CD14-positive monocyte (primary cell): Measurements from ENCODE around the gene FAM53A. TPM values are rescaled to one million over a fixed set of nuclear protein-coding genes. Genes with fewer than 3 reads are reported as not detected.

ENCODE experiments used
- DNase-seq, 3 donors: peaks; one replicate each; pipeline ENCODE4 v3.0.0-alpha.2; 2011 to 2022
- H2AFZ ChIP-seq: 2 replicates; pipeline ENCODE4 v1.6.0; 2012; ENCODE audit warnings: mild to moderate bottlenecking, low read depth, low read length, inconsistent platforms; ENCODE audit not compliant: insufficient read depth, poor library complexity, severe bottlenecking
- H3K27ac ChIP-seq, 2 donors: 1 replicate in 1 of 2; 2 replicates in 1 of 2; pipeline ENCODE4 v1.5.1; 2012 to 2013; ENCODE audit warnings: low read length in 2 of 2, control low read depth in 1 of 2, inconsistent platforms in 1 of 2, low read depth in 1 of 2, mild to moderate bottlenecking in 1 of 2
- H3K27me3 ChIP-seq, 2 donors: one replicate each; pipeline versions ENCODE4 v1.6.0 to v1.6.1; 2011 to 2013; ENCODE audit warnings: low read length in 2 of 2; ENCODE audit not compliant: control insufficient read depth in 2 of 2, insufficient read depth in 2 of 2
- H3K36me3 ChIP-seq, 2 donors: replicated peaks in 1 of 2; 1 replicate in 1 of 2; 2 replicates in 1 of 2; pipeline versions ENCODE4 v1.5.1 to v1.6.1; 2012 to 2013; ENCODE audit warnings: low read length in 2 of 2, control low read depth in 1 of 2, inconsistent platforms in 1 of 2, mild to moderate bottlenecking in 1 of 2; ENCODE audit not compliant: insufficient read depth in 2 of 2, control insufficient read depth in 1 of 2
- H3K4me1 ChIP-seq, 2 donors: 1 replicate in 1 of 2; 2 replicates in 1 of 2; pipeline versions ENCODE4 v1.5.1 to v1.6.1; 2012 to 2013; ENCODE audit warnings: low read length in 2 of 2, control low read depth in 1 of 2, inconsistent platforms in 1 of 2, mild to moderate bottlenecking in 1 of 2, moderate library complexity in 1 of 2; ENCODE audit not compliant: insufficient read depth in 2 of 2, control insufficient read depth in 1 of 2
- H3K4me2 ChIP-seq: replicated peaks from 2 replicates; pipeline ENCODE3; 2012; ENCODE audit warnings: low read length, moderate library complexity, mild to moderate bottlenecking; ENCODE audit not compliant: poor library complexity, severe bottlenecking; ENCODE audit errors: extremely low read depth
- H3K4me3 ChIP-seq, 3 experiments: fragments of 200-600 bp in 1 of 3; sonication (generic) in 1 of 3; replicated peaks in 1 of 3; 1 replicate in 2 of 3; 2 replicates in 1 of 3; pipeline ENCODE4 v1.5.1; 2011 to 2013; ENCODE audit warnings: low read length in 3 of 3, mild to moderate bottlenecking in 3 of 3, control low read depth in 2 of 3, low read depth in 2 of 3, inconsistent platforms in 1 of 3, moderate library complexity in 1 of 3
- H3K79me2 ChIP-seq: 2 replicates; pipeline ENCODE4 v1.6.0; 2012; ENCODE audit warnings: mild to moderate bottlenecking, control low read depth, inconsistent platforms, low read length, moderate library complexity; ENCODE audit not compliant: insufficient read depth
- H3K9ac ChIP-seq: 2 replicates; pipeline ENCODE4 v1.6.0; 2017; ENCODE audit warnings: low read length, mild to moderate bottlenecking; ENCODE audit not compliant: insufficient read depth, poor library complexity, severe bottlenecking
- H3K9me3 ChIP-seq, 2 donors: replicated peaks in 1 of 2; 1 replicate in 1 of 2; 2 replicates in 1 of 2; pipeline versions ENCODE4 v1.5.1 to v1.6.1; 2012 to 2013; ENCODE audit warnings: low read length in 2 of 2, control low read depth in 1 of 2; ENCODE audit not compliant: control insufficient read depth in 1 of 2, insufficient read depth in 1 of 2
- H4K20me1 ChIP-seq: 2 replicates; pipeline ENCODE4 v1.6.0; 2012; ENCODE audit warnings: mild to moderate bottlenecking, low read length, control low read depth, moderate library complexity; ENCODE audit not compliant: insufficient read depth
- H3K27ac Mint-ChIP-seq, 7 donors: one replicate each; pipeline ENCODE4 v1.8.0; 2020; ENCODE audit warnings: mild to moderate bottlenecking in 7 of 7, mixed read lengths in 7 of 7, moderate library complexity in 6 of 7, inconsistent platforms in 2 of 7
- H3K27me3 Mint-ChIP-seq, 3 donors: one replicate each; pipeline ENCODE4 v1.8.0; 2021 to 2022; ENCODE audit warnings: low read depth in 3 of 3, mild to moderate bottlenecking in 3 of 3, mixed read lengths in 3 of 3, moderate library complexity in 3 of 3, inconsistent platforms in 1 of 3
- H3K36me3 Mint-ChIP-seq, 2 donors: one replicate each; pipeline ENCODE4 v1.8.0; 2020; ENCODE audit warnings: mixed read lengths in 2 of 2, inconsistent platforms in 1 of 2, mild to moderate bottlenecking in 1 of 2
- H3K4me1 Mint-ChIP-seq: one replicate; pipeline ENCODE4 v1.8.0; 2020; ENCODE audit warnings: mild to moderate bottlenecking, mixed read lengths
- H3K4me3 Mint-ChIP-seq, 2 donors: one replicate each; pipeline ENCODE4 v1.8.0; 2020; ENCODE audit warnings: mild to moderate bottlenecking in 2 of 2, mixed read lengths in 2 of 2, moderate library complexity in 1 of 2
- H3K9me3 Mint-ChIP-seq, 7 donors: one replicate each; pipeline ENCODE4 v1.8.0; 2020 to 2022; ENCODE audit warnings: mixed read lengths in 7 of 7, mild to moderate bottlenecking in 6 of 7, moderate library complexity in 6 of 7, inconsistent platforms in 2 of 7
- WGBS: methylation state at CpG from one replicate; pipeline ENCODE4 v1.1.5; 2013; ENCODE audit warnings: missing lambda C conversion rate; ENCODE audit not compliant: insufficient coverage; 5-methylcytosine and 5-hydroxymethylcytosine counted together
- intact Hi-C, 2 donors: fragments of 100-400 bp; cut with micrococcal nuclease; formaldehyde crosslinking; loops; one replicate each; pipeline versions ENCODE4 v1.15.0 to v1.15.1; 2023
- polyA plus RNA-seq, 3 donors: library from polyadenylated mRNA; depleted of rRNA in 1 of 3; unstranded in 2 of 3; stranded (reverse) in 1 of 3; fragments of 300-500 nt in 2 of 3; fragments of >200 nt in 1 of 3; fragmentation: Illumina TruSeq in 2 of 3; gene quantifications; 1 replicate in 2 of 3; 2 replicates in 1 of 3; pipeline ENCODE4 v1.2.3, GENCODE V29; 2012 to 2021
- TF ChIP-seq, protein P1 (sequence below): fragments of 200-600 bp; IDR thresholded peaks from one replicate; pipeline ENCODE4 v1.8.0; 2022; ENCODE audit warnings: antibody characterized with exemption, mild to moderate bottlenecking

Gene FAM53A
- polyA plus RNA-seq, 3 donors = 0.40 to 0.82 (median 0.76) TPM

DNA sequence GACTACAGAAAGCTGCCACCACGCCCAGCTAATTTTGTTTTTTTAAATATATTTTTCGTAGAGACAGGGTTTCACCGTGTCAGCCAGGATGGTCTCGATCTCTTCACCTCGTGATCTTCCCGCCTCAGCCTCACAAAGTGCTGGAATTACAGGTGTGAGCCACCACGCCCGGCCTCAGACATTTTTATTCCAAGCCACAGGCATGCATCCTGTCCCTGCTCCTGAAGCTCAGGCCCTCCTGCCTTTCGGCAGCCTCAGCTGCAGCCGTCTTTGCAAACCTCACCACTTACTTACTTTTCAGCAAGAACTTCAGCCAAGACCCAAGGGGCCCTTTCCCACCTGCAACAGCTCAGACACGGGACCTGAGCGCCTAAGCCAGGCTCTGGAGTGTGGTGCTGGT, 26.0 kb downstream of the FAM53A start:
- H3K4me3 ChIP-seq = no peak overlapping the region
- H3K27me3 Mint-ChIP-seq = peaks cover 0 to 3% (median 3%) of the 10 kb centered on the region in 3 donors
- H3K4me3 Mint-ChIP-seq = no peak overlapping the region
- H3K9me3 ChIP-seq = no peaks in the 10 kb centered on the region
- H3K4me2 ChIP-seq = no peak overlapping the region
- no peak overlapping the region for H3K27ac Mint-ChIP-seq
- peaks cover 0 to 2% of the 10 kb centered on the region in 2 donors for H3K36me3 Mint-ChIP-seq
- H3K79me2 ChIP-seq = no peaks in the 10 kb centered on the region
- H3K9ac ChIP-seq = no peak overlapping the region
- TF ChIP-seq, protein P1, sequence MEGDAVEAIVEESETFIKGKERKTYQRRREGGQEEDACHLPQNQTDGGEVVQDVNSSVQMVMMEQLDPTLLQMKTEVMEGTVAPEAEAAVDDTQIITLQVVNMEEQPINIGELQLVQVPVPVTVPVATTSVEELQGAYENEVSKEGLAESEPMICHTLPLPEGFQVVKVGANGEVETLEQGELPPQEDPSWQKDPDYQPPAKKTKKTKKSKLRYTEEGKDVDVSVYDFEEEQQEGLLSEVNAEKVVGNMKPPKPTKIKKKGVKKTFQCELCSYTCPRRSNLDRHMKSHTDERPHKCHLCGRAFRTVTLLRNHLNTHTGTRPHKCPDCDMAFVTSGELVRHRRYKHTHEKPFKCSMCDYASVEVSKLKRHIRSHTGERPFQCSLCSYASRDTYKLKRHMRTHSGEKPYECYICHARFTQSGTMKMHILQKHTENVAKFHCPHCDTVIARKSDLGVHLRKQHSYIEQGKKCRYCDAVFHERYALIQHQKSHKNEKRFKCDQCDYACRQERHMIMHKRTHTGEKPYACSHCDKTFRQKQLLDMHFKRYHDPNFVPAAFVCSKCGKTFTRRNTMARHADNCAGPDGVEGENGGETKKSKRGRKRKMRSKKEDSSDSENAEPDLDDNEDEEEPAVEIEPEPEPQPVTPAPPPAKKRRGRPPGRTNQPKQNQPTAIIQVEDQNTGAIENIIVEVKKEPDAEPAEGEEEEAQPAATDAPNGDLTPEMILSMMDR = no peak
- intact Hi-C loops = no loop called here
- no peaks in the 10 kb centered on the region for H4K20me1 ChIP-seq
- H3K4me1 ChIP-seq = no peaks in the 10 kb centered on the region
- H3K27ac ChIP-seq = no peak overlapping the region
- DNase-seq = no peak
- H3K4me1 Mint-ChIP-seq = no peaks in the 10 kb centered on the region
- H3K9me3 Mint-ChIP-seq = peaks cover 0 to 2% (median 0%) of the 10 kb centered on the region in 7 donors
- H2AFZ ChIP-seq = no peak overlapping the region
- H3K36me3 ChIP-seq = no peaks in the 10 kb centered on the region
- 99% methylated on average over 10 of the region's 12 CpGs for WGBS
- no peaks in the 10 kb centered on the region for H3K27me3 ChIP-seq

DNA sequence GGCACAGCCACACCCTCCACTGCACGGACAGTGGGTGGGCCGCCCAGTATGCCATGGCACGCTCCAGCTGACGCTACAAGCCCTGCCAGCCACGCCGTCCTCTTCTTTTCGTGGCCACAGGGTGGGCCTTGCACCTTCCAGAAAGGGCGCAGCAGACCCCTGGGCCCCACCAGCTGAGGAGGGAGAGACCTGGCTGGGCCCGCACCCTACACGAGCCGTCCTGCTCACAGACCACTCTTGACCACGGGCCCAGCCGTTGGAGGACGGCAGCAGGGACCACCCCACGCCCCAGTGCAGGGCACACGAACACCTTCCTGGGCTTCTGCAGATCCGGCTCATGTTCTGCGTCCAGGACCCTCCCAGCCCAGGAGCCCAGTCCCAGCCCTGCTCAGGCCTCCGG, 27.1 kb downstream of the FAM53A start:
- WGBS = 96% methylated on average over 19 of the region's 19 CpGs
- TF ChIP-seq, protein P1 = no peak
- Histone ChIP-seq H2AFZ (no peak overlapping the region), H3K4me3 (no peak overlapping the region), H3K9ac (no peak overlapping the region), H3K27me3 (no peaks in the 10 kb centered on the region), H3K4me2 (no peak overlapping the region), H4K20me1 (no peaks in the 10 kb centered on the region), H3K36me3 (no peaks in the 10 kb centered on the region), H3K27ac (no peak overlapping the region), H3K9me3 (no peaks in the 10 kb centered on the region), H3K79me2 (no peaks in the 10 kb centered on the region), H3K4me1 (no peaks in the 10 kb centered on the region)
- Mint-ChIP-seq H3K4me1 (no peaks in the 10 kb centered on the region), H3K27me3 (peaks cover 0 to 3% (median 3%) of the 10 kb centered on the region in 3 donors), H3K4me3 (no peak overlapping the region), H3K9me3 (peaks cover 0 to 2% (median 0%) of the 10 kb centered on the region in 7 donors), H3K36me3 (peaks cover 0 to 2% of the 10 kb centered on the region in 2 donors), H3K27ac (no peak overlapping the region)
- DNase-seq = no peak
- intact Hi-C loops = no loop called here
